Right ventricle myocardium superior (tissue), 1 donor: Measurements from ENCODE around the gene FAM83G. TPM values are rescaled to one million over a fixed set of nuclear protein-coding genes. Genes with fewer than 3 reads are reported as not detected.

Experiments
- ATAC-seq: fragments of 200-7000 bp; cut with Tn5 transposase; one replicate; pipeline ENCODE4 v1.9.1; 2020; ENCODE audit warnings: mild to moderate bottlenecking; ENCODE audit not compliant: poor library complexity
- DNase-seq: peaks from one replicate; pipeline ENCODE4 v3.0.0-alpha.2; 2020
- intact Hi-C: fragments of 100-400 bp; cut with DNase I; formaldehyde crosslinking; loops from one replicate; pipeline ENCODE4 v1.11.2; 2022
- total RNA-seq: library from RNA; stranded (reverse); fragmentation: NEBNext Ultra II Directional; extraction: Animal tissue kit (Norgen Biotek cat#: 25700); gene quantifications from one replicate; pipeline ENCODE4 v1.2.1, GENCODE V29; 2021
- donor health status: DM: no; HTN: yes; CAD: no; lungs with severe emphysema.

Gene FAM83G
- total RNA-seq, 1 donor from 2014 or later: 1.9 TPM

GRCh38 chr17:18997650-18998196, 6.8 kb downstream of the FAM83G start:
- no peak for DNase-seq
- peak; percentile 17 for ATAC-seq
- intact Hi-C loops: no loop called here

- DNase-seq: no peak
- intact Hi-C loops: no loop called here
These were observed 8.1 kb downstream of the FAM83G start for GRCh38 chr17:18996458-18996857.

GRCh38 chr17:18995220-18995619, 9.3 kb downstream of the FAM83G start:
- DNase-seq: no peak
- intact Hi-C loops: no loop called here
- no peak for ATAC-seq

More at GRCh38 chr17:18996458-18996857, 8.1 kb downstream of the FAM83G start:
- ATAC-seq: no peak

GRCh38 chr17:18994631-18995030, 9.9 kb downstream of the FAM83G start:
- intact Hi-C loops: no loop called here
- no peak for ATAC-seq

GRCh38 chr17:18993905-18994526, 10.5 kb downstream of the FAM83G start:
- intact Hi-C loops: no loop called here
- ATAC-seq (no peak), DNase-seq (no peak)

More at GRCh38 chr17:18994631-18995030, 9.9 kb downstream of the FAM83G start:
- DNase-seq: no peak

- intact Hi-C loops: no loop called here
These were observed 12.0 kb downstream of the FAM83G start for GRCh38 chr17:18992454-18993130.

GRCh38 chr17:18991531-18992315, 12.8 kb downstream of the FAM83G start:
- no peak for ATAC-seq
- intact Hi-C loops: no loop called here
- DNase-seq: no peak

More at GRCh38 chr17:18992454-18993130, 12.0 kb downstream of the FAM83G start:
- DNase-seq (no peak), ATAC-seq (no peak)

- DNase-seq (no peak), ATAC-seq (no peak)
- intact Hi-C loops: no loop called here
These were observed 14.2 kb downstream of the FAM83G start for GRCh38 chr17:18990331-18990730.

GRCh38 chr17:18988546-18989173, 15.9 kb downstream of the FAM83G start:
- ATAC-seq (peak; percentile 22), DNase-seq (no peak)
- intact Hi-C loops: no loop called here

GRCh38 chr17:18987862-18988545, 16.6 kb downstream of the FAM83G start:
- DNase-seq: no peak
- intact Hi-C loops: no loop called here
- peak; percentile 50 for ATAC-seq

GRCh38 chr17:18987230-18987610, 17.3 kb downstream of the FAM83G start:
- ATAC-seq: peak; percentile 41
- DNase-seq: no peak
- intact Hi-C loops: no loop called here

GRCh38 chr17:18986541-18987229, 17.9 kb downstream of the FAM83G start:
- DNase-seq (no peak), ATAC-seq (no peak)
- intact Hi-C loops: no loop called here

GRCh38 chr17:18985475-18985874, 19.1 kb downstream of the FAM83G start:
- intact Hi-C loops: no loop called here
- ATAC-seq (no peak), DNase-seq (no peak)

GRCh38 chr17:18984273-18985114, 20.1 kb downstream of the FAM83G start:
- ATAC-seq (no peak), DNase-seq (no peak)
- intact Hi-C loops: no loop called here

- intact Hi-C loops: no loop called here
These were observed 22.7 kb downstream of the FAM83G start for GRCh38 chr17:18981642-18982424.

GRCh38 chr17:18981335-18981641, 23.3 kb downstream of the FAM83G start:
- no peak for DNase-seq
- ATAC-seq: no peak
- intact Hi-C loops: no loop called here

More at GRCh38 chr17:18981642-18982424, 22.7 kb downstream of the FAM83G start:
- ATAC-seq (peak; percentile 20), DNase-seq (no peak)
